ENCODE data around the gene TEKT3.
A peak's percentile ranks its signal among the peaks of the same experiment; 100 is the strongest.

TEKT3 gene

DNA sequence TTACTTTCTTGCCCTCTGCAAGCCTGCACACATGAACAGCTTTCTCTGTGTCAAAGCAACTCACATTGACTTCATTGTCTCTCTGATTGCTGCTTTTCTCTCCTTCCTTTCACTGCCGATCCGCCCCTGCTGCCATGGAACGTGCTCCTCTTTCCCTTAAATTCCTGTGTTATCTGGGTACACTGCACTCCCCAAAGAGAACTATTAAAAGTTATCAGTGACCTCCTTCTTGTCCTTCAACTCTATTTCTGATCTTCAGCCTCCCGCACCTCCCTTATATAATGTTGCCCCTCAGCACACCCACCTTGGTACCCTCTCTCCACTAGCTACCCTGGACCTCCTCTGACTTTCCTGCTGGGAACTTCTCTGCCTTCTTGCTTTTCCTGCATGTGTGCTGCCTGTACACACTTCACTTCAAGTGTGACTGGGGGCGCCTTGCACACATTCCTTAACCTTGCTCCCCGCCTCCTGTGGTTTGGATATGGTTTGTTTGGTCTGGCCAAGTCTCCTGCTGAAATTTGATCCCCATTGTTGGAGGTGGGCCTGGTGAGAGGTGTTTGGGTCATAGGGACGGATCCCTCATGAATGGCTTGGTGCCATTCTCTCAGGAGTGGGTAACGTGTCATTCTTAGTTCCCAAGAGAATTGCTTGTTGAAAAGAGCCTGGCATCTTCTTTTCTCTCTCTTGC is 49.6 kb downstream of the TEKT3 start:
- DNase-seq, result no peak

GRCh38 chr17:15290605-15291004 is 50.8 kb downstream of the TEKT3 start:
- no peak for DNase-seq

DNA sequence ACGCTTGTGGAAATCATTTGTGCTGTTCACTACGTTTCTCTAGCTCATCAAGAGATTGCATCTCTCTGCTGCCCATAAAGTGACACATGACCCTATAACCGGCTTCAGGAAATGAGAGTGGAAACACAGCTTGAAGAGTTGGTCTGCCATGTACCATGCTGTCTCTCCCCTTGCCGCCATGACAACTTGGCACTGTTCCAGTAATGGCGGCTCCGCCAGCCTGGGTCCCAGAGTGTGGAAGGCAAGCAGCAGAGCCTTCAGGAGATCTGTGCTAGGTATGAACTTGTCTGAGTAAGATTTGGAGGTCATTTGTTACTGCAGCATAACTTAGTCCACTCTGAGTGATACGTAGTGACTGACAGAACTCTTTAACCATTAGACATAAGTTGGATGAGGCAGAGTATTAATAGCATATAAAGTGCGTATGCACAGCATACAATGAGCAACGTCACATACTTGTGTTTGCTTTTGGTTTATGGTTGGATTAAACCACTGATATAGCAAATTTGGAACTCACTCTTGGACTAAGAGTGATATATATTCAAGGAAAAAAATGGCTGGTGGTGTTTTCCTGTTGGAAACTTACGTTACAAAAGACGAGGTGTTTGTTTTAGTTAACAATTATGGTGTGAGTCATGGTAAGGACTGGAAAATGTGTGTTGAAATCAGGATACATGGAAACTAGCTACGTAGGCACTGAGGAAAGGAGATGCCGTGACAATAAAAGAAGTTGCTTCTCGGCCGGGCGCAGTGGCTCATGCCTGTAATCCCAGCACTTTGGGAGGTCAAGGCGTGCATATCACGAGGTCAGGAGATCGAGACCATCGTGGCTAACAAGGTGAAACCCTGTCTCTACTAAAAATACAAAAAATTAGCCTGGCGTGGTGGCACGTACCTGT is 51.9 kb downstream of the TEKT3 start:
- DNase-seq, result no peak

DNA sequence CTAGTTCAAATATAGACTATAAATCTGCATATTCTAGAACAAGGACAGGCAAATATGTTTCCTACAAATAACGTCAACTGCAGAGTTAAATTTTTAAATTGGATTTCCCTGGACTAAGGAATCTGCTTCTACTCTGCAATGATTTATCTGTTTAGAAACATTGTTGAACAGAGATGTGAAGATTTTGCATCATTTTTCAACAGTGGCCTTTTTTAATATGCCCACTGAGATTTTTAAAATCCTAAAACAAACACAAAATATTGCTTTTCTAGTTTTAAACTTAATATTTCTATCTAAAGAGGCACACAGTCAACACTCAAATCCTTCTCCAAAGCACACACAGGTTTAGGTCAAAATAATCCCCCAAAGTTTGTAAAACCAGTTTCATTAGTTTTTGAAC is 52.5 kb downstream of the TEKT3 start:
- no peak for DNase-seq

- DNase-seq, result no peak
These were observed 53.7 kb downstream of the TEKT3 start for GRCh38 chr17:15287538-15288267.

- no peak for DNase-seq
These were observed 55.9 kb downstream of the TEKT3 start for GRCh38 chr17:15285466-15285865.

DNA sequence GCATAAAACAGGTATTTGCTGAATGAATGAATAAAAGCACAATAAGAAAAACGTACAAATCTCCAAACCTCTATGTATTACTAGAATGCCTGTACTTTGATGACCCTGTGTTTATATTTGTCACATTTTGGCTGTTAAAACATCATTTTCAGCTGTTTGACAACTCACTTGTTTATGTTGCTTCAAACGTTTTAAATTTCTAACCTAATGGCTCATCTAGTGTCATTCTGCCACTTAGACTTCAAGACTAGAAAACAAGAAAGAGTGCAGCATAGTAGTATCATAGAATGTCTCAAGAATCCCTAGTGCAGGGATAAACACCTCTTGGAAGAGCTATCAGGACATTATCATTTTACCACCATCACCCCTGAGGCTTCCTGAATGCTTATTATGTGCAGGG is 56.9 kb downstream of the TEKT3 start:
- DNase-seq, result no peak

- no peak for DNase-seq
These were observed 57.3 kb downstream of the TEKT3 start for GRCh38 chr17:15284107-15284506.

DNA sequence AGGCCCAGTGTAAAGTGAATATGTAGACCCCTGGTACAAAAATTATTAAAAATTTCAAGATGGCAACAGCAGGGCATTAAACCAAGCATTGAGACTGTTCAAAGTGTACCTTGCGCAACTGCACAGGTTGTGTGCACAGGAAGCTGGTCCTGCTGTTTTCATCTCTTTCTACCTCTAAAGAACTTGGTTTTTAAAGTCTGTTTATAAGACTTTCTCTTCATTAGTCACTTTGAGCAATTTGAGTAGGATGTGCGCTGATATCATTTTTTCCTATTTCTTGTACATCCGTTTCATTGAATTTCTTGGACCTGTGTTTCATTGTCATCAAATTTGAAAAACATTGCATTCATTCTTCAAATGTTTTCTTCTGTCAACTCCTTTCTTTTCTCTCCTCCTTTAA is 59.5 kb downstream of the TEKT3 start:
- DNase-seq, result no peak

DNA sequence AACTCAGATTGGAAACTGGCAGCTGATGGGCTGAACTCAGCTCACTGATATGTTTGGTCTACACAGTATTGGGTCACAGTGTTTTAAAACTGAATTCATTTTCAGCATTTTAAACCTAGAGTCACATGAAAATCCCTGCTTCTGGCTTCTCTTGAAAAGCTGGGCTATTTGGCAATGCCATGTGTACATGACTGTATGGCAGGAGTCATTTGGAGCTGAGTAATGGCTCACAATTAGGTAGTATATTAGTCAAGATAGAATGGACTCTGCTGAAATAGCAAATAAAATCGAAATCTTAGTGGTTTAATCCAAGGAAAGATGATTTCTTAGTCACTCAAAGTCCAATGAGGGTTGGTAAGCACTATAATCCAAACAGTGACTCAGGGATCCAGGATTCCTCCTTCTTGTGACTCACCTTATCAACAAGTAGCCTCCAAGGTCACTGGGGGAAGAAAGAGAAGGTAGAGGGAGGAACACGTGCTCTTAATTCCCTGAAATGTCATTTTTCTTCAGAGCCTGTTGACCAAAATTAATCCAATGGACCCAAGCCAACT is 62.4 kb downstream of the TEKT3 start:
- DNase-seq, result no peak

GRCh38 chr17:15278380-15278779 is 63.0 kb downstream of the TEKT3 start:
- DNase-seq, result peak; percentile 28

- no peak for DNase-seq
These were observed 67.4 kb downstream of the TEKT3 start for GRCh38 chr17:15274017-15274416.

DNA sequence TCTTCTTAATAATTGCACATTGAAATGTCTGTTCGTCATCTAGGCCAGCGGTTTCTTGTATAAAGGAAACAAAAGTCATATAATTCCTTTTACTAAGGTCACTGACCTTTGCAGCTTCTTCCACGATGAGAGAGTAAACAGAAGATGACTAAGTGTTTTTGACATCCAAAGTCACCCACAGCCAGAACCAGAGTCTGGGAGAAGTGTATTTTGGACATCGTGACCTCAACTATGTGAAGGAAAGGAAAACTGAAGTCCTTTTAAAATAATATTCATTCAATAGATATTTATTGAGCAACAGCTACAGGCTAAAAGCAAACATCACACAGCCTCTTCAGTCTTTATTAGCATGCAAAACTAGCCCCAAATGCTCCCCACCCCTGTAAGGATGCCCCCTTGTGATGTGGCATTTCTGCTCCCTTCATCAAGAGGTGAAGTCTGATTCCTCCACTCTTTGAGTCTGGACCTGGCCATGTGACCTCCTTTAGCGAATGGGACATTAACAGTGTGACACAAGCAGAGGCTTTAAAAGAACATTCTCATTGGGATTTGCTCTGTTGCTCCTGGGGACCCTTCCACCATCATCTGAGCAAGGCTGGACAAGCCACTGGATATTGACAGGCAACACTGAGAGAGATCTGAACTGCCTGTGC is 68.1 kb downstream of the TEKT3 start:
- DNase-seq, result no peak

GRCh38 chr17:15271741-15272140 is 69.7 kb downstream of the TEKT3 start:
- DNase-seq, result no peak

DNA sequence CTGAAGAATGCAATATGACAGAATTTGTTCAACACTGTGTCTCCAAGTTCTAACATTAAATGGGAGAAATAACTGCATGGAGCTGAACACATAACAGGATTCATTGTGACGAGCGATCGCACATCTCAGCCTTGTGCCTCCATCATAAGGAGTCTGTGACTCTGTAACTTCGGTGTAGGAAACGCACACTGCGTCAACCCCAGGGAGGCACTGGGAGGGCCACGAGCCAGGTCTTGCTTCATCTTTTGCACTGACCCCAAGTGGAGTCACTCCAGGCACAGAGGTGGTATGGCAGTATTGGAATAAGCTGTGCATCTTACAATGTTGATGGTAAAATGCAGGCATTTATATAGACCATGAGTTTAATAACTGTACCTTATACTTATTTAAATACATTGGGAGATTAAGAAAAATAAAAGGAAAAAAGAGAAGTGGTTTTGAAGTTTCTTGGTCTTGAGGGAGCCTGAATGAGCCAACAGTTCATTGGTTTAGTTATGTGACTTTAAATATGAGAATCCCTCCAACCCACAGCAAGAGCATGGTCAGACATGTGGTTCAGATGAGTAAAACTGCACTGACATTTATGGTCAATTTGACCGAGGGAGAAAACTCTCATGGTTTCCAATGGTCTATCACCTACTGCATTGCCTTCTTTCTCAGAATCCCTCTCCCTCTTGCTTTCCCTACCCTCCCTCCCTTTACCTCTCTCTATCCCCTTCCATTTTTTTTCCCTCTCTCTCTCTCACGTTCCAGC is 70.6 kb downstream of the TEKT3 start:
- DNase-seq, result no peak

DNA sequence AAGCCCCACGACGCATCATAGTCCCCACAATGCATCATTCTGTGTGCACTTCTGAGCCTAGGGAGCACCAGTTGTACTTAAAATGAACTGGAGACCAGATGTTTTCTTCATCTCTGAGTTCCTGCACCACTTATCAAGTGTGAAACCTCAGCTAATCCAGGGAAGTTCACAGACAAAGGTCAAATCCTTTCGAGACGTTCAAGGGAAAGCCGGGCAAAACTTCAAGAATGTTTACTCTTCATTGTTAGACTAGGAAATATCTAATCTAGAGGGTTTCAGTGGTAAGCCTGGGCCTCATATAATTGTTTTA is 71.7 kb downstream of the TEKT3 start:
- no peak for DNase-seq

DNA sequence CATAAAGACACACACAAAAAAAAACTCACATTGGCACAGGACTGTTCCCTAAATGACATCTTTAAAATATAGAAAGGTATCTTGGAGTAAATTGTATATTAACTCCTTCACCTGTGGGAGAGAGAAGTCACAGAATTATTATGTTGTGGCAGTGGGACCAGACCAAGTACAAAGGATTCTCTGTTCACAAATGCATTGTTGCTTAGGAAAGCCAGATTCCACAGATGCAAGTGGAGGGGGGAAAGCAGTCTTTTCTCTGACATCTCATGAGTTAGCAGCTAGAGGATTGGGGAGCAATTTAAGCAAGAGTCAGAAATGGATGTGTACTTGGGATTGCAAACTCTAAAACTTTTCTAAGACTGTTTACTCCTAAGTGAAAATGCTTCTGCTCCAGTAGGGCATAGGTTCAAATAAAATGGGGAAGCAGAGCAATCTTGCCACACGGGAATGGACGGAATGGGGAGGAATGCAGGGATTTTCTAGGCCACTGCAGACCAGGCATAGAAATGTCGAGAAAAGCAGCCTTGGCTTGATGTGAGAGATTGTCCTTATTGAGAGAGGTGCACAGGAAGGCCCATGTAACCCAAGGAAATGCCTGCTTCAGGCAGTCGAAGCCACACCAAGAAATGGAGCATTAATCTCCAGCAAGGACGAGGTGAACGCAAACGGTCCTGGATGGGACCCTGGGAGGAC is 72.2 kb downstream of the TEKT3 start:
- no peak for DNase-seq

DNA sequence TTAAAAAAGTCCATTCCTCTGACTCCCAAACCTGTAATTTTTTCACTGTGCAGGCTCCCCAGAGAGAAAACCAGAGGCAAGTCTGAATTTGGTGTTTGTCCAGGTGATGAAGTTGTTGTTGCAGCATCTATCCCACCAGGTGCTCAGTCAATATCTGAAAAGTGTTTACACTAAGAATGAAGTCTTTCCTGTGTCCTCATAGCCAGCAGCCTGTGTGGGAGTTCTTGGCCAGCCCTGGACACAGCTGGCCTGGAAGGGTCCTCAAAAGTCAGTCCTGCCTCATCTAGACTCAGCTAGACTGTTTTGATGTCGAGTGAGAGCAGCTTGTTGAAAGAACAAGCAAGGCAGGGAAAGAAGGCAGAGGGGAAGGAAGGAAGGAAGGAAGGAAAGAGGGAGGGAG is 72.9 kb downstream of the TEKT3 start:
- DNase-seq, result no peak

DNA sequence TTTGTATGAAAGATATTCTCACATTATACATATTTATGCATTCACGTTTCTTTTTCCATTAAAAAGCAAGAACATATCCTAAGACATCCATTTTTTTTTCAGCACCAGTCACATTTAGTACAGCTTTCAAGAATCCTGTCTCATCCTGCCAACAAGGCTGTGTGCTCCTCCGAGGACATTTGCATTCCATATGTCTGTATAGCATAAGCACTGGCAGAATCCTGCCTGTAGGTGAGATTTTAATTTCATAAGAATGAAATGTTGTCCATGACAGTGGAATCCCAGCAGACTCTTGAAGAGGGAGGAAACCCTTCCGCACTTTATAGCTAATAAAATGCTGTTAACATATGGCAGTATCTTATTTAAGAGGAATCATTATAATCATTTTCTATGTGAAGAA is 73.4 kb downstream of the TEKT3 start:
- DNase-seq, result no peak

DNA sequence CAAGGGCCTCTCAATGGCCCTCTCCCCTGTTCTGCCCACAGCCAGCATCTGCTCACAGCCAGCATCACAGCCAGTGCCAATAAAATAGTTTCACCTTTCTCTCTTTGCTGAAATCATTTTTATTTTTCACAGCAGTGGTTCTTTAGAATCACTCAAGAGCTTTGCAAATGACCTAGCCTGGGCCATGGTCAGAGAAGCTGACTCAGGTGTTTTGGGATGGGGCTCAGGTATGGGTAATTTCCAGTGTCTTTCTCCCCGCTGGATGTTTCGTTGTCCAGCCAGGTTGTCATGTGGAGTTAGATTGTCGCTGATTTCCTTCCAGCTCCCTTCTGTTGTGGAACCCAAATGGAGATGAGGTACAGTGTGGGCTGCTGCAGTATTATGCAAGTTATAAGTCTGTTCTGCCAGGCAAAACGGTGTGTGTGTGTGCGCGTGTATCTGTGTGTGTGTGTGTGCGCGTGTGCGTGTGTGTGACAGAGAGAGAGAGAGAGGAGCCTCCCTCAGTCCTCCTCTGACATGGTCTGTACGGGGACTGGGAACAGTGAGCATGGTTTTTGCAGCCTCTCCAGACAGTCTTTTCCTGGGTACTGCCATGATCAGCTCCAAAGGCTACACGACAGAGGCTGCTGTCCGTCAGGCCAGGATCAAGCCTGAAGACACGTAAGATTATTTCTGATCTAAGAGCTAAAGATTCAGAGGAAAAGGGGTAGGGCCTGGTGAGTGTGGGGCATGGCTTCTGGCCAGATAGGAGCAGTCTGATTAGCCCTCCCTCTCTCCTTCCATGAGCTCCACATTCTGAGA is 74.9 kb downstream of the TEKT3 start:
- no peak for DNase-seq

Measured in right kidney (tissue), 1 donor.